SK-N-SH treated with all-trans-retinoic acid at 6 μM for 48 hours (cell line): ENCODE data around the gene HIVEP2.

Experiments
- ATAC-seq: fragments of 200-7000 bp; cut with Tn5 transposase; 3 replicates; pipeline ENCODE4 v1.9.1; 2020; ENCODE audit warnings: mild to moderate bottlenecking, moderate library complexity
- BACH2 ChIP-seq: fragments of 250-450 bp; sonication (Bioruptor Pico); IDR thresholded peaks from 2 replicates; pipeline ENCODE4 v1.9.0; 2021; ENCODE audit warnings: mild to moderate bottlenecking, borderline replicate concordance
- CSDC2 ChIP-seq: fragments of 250-450 bp; sonication (Bioruptor Pico); IDR thresholded peaks from 2 replicates; pipeline ENCODE4 v1.5.0; 2020; ENCODE audit warnings: mild to moderate bottlenecking, moderate library complexity
- ESRRG ChIP-seq: fragments of 250-450 bp; sonication (Bioruptor Pico); IDR thresholded peaks from 2 replicates; pipeline ENCODE4 v1.6.1; 2021; ENCODE audit warnings: mild to moderate bottlenecking
- GLIS3 ChIP-seq: fragments of 250-450 bp; sonication (Bioruptor Pico); IDR thresholded peaks from 2 replicates; pipeline ENCODE4 v1.5.0; 2020; ENCODE audit warnings: mild to moderate bottlenecking, moderate library complexity
- ISL1 ChIP-seq: fragments of 250-450 bp; sonication (Bioruptor Pico); IDR thresholded peaks from 2 replicates; pipeline ENCODE4 v2.1.2; 2022; ENCODE audit warnings: mild to moderate bottlenecking, moderate library complexity
- PPARA ChIP-seq: fragments of 250-450 bp; sonication (Bioruptor Pico); IDR thresholded peaks from 2 replicates; pipeline ENCODE4 v1.5.0; 2020; ENCODE audit warnings: mild to moderate bottlenecking, borderline replicate concordance
- RARB ChIP-seq: fragments of 250-450 bp; sonication (Bioruptor Pico); IDR thresholded peaks from 2 replicates; pipeline ENCODE4 v1.8.0; 2021; ENCODE audit warnings: mild to moderate bottlenecking, moderate library complexity
- TCF4 ChIP-seq: fragments of 250-450 bp; sonication (Bioruptor Pico); IDR thresholded peaks from 2 replicates; pipeline ENCODE4 v1.8.0; 2021; ENCODE audit warnings: mild to moderate bottlenecking, moderate library complexity, borderline replicate concordance
- TOX ChIP-seq: fragments of 250-450 bp; sonication (Bioruptor Pico); IDR thresholded peaks from 2 replicates; pipeline ENCODE4 v1.8.0; 2021; ENCODE audit warnings: mild to moderate bottlenecking, moderate library complexity, borderline replicate concordance
- ZC3H10 ChIP-seq: fragments of 250-450 bp; sonication (Bioruptor Pico); IDR thresholded peaks from 2 replicates; pipeline ENCODE4 v1.5.1; 2021; ENCODE audit warnings: mild to moderate bottlenecking, moderate library complexity
- ZFP3 ChIP-seq: fragments of 250-450 bp; sonication (Bioruptor Pico); IDR thresholded peaks from 2 replicates; pipeline ENCODE4 v1.5.0; 2020; ENCODE audit warnings: mild to moderate bottlenecking, moderate library complexity
- ZFP30 ChIP-seq: fragments of 450-650 bp; formaldehyde crosslinking; IDR thresholded peaks from 2 replicates; pipeline ENCODE4 v1.5.0; 2022; ENCODE audit warnings: mild to moderate bottlenecking, moderate library complexity
- ZNF565 ChIP-seq: fragments of 450-650 bp; formaldehyde crosslinking; conservative IDR thresholded peaks from 2 replicates; pipeline ENCODE4 v1.5.0; 2020; ENCODE audit warnings: low read depth, mild to moderate bottlenecking, moderate library complexity
- ZNF70 ChIP-seq: fragments of 450-650 bp; formaldehyde crosslinking; IDR thresholded peaks from 2 replicates; pipeline ENCODE4 v1.5.0; 2020; ENCODE audit warnings: mild to moderate bottlenecking, moderate library complexity
- TF ChIP-seq, protein P1 (sequence below): fragments of 250-450 bp; sonication (Bioruptor Pico); IDR thresholded peaks from 2 replicates; pipeline ENCODE4 v1.5.1; 2020; ENCODE audit warnings: low read depth, mild to moderate bottlenecking, moderate library complexity
- TF ChIP-seq, protein P2 (sequence below): fragments of 250-450 bp; sonication (Bioruptor Pico); IDR thresholded peaks from 2 replicates; pipeline ENCODE4 v1.5.0; 2020; ENCODE audit warnings: mild to moderate bottlenecking, moderate library complexity
- TF ChIP-seq, protein P3 (sequence below): fragments of 250-450 bp; sonication (Bioruptor Pico); IDR thresholded peaks from 2 replicates; pipeline ENCODE4 v1.8.0; 2021; ENCODE audit warnings: low read depth, mild to moderate bottlenecking, moderate library complexity, borderline replicate concordance

The HIVEP2 gene

DNA sequence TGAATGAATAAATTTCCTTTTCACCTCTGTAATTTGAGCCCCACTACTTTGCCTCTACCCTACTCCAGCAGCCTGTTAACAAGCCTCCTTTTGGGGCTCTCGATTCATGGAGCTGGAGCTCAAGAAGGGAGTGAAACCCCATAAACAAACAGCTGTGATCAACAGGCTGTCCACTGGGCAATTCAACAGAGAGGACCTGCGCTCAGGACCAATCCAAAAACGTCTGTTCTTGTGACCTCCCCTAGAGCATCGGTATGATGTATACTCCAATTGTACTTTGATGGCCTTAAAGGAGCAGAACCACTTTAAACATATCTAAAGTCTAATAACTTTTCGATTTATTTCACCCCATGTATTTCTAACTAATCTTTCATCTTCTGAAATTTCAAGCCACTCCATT, 37.4 kb downstream of the HIVEP2 start:
- ATAC-seq = no peak
- TF ChIP-seq ZFP30 (CRISPR knock-in tag) = no peak
- TF ChIP-seq BACH2 (CRISPR knock-in tag) = no peak
- TF ChIP-seq, protein P1, sequence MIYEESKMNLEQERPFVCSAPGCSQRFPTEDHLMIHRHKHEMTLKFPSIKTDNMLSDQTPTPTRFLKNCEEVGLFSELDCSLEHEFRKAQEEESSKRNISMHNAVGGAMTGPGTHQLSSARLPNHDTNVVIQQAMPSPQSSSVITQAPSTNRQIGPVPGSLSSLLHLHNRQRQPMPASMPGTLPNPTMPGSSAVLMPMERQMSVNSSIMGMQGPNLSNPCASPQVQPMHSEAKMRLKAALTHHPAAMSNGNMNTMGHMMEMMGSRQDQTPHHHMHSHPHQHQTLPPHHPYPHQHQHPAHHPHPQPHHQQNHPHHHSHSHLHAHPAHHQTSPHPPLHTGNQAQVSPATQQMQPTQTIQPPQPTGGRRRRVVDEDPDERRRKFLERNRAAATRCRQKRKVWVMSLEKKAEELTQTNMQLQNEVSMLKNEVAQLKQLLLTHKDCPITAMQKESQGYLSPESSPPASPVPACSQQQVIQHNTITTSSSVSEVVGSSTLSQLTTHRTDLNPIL (CRISPR knock-in tag) = no peak
- TF ChIP-seq ZFP3 (CRISPR knock-in tag) = no peak
- TF ChIP-seq TOX (CRISPR knock-in tag) = no peak
- TF ChIP-seq ZC3H10 (CRISPR knock-in tag) = no peak
- TF ChIP-seq GLIS3 (CRISPR knock-in tag) = no peak
- TF ChIP-seq ZNF70 (CRISPR knock-in tag) = no peak
- TF ChIP-seq, protein P2, sequence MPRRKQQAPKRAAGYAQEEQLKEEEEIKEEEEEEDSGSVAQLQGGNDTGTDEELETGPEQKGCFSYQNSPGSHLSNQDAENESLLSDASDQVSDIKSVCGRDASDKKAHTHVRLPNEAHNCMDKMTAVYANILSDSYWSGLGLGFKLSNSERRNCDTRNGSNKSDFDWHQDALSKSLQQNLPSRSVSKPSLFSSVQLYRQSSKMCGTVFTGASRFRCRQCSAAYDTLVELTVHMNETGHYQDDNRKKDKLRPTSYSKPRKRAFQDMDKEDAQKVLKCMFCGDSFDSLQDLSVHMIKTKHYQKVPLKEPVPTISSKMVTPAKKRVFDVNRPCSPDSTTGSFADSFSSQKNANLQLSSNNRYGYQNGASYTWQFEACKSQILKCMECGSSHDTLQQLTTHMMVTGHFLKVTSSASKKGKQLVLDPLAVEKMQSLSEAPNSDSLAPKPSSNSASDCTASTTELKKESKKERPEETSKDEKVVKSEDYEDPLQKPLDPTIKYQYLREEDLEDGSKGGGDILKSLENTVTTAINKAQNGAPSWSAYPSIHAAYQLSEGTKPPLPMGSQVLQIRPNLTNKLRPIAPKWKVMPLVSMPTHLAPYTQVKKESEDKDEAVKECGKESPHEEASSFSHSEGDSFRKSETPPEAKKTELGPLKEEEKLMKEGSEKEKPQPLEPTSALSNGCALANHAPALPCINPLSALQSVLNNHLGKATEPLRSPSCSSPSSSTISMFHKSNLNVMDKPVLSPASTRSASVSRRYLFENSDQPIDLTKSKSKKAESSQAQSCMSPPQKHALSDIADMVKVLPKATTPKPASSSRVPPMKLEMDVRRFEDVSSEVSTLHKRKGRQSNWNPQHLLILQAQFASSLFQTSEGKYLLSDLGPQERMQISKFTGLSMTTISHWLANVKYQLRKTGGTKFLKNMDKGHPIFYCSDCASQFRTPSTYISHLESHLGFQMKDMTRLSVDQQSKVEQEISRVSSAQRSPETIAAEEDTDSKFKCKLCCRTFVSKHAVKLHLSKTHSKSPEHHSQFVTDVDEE (CRISPR knock-in tag) = no peak

DNA sequence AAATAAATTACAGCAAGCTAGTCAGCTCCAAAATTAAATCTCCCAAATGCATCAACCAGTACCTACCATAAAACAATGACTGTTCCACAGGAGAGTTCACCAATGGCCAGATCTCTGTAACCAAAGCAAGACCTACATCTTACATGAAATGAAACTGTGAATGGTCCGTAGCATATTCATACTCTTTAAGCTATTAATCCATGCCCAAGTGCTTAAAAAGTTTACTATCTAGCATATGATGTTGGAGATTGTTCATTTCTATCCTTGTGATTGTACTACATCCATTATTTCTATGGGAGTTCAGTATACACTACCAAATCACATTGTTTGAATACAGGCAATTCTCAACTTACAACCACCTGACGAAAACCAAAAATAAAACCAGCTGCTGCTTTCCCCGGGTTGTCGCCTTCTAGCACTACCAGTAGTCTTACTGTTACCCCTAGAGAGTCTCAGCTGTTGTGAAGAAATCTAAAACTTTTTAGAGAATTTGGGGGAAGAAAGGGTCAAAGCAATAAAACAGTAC, 38.0 kb downstream of the HIVEP2 start:
- TF ChIP-seq TOX (CRISPR knock-in tag) (no peak), BACH2 (CRISPR knock-in tag) (no peak), ZNF565 (CRISPR knock-in tag) (no peak), ESRRG (no peak), ZFP3 (CRISPR knock-in tag) (no peak), TCF4 (no peak), ZFP30 (CRISPR knock-in tag) (no peak), ZNF70 (CRISPR knock-in tag) (no peak), PPARA (CRISPR knock-in tag) (no peak)
- TF ChIP-seq, protein P1 (CRISPR knock-in tag) = no peak
- TF ChIP-seq, all 23 proteins: peak for 0
- ATAC-seq = no peak

DNA sequence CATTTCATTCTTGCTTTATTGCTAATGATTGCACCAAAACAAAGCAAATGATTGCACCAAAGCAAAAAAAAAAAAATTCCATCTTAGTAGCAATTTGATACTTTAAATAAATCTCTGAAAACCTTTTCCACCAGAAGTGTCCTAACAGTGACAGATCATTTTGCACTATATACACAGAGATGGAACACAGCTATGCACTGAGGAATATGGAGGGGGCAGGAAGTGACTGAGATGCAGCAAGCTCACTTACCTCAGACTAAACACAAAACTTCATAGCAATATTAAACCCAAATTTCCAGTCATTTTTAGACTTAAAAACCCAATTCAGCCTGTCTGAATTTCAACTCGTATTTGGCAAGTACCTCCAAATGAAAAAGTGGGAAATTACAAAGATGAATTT, 41.2 kb downstream of the HIVEP2 start:
- ATAC-seq = peak; percentile 52
- TF ChIP-seq ZNF565 (CRISPR knock-in tag) (no peak), CSDC2 (CRISPR knock-in tag) (no peak), ZNF70 (CRISPR knock-in tag) (no peak), ZFP3 (CRISPR knock-in tag) (no peak)

DNA sequence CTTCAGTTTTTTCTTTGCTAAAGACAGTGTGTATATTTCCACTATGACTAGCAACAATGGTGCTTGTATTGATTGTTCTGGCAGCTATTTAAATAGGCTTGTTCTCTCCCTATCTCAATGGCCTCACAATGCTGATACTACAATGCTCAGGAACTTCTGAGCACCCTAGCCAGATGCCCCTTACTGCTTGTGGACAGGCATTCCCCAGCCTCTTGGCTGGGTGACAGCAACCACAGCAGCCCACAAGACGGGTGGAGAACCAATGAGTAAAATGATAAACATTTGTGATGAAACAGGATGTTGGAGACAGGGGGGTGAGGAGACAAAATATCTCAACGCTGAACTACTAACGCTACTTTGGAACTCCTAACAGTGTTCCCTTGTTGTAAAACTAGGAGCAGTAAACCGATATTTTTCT, 42.3 kb downstream of the HIVEP2 start:
- ATAC-seq = peak; percentile 96

DNA sequence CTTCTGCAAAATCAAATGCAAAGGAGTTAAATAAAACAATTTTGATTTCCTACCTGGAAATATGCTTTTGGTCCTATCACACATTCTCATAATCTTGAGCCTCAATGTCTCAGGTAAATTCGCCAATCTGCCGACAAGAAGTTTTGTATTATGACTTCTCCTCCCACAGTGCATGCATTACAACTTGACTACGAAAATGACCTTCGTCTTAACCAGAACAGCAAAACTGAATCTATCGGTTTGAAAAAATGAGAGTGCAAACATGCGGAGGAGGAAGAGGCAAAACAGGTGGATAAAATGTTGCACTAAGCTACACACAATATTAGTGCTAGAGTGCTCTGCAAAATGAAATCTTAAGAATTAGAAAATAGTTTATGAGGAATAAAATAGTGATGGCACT, 43.4 kb downstream of the HIVEP2 start:
- TF ChIP-seq ISL1 (CRISPR knock-in tag) = no peak
- TF ChIP-seq ZC3H10 (CRISPR knock-in tag) = no peak
- TF ChIP-seq CSDC2 (CRISPR knock-in tag) = no peak
- no peak for TF ChIP-seq ZFP3 (CRISPR knock-in tag)
- TF ChIP-seq ZFP30 (CRISPR knock-in tag) = no peak
- TF ChIP-seq RARB (CRISPR knock-in tag) = no peak
- no peak for TF ChIP-seq BACH2 (CRISPR knock-in tag)
- TF ChIP-seq, protein P3, sequence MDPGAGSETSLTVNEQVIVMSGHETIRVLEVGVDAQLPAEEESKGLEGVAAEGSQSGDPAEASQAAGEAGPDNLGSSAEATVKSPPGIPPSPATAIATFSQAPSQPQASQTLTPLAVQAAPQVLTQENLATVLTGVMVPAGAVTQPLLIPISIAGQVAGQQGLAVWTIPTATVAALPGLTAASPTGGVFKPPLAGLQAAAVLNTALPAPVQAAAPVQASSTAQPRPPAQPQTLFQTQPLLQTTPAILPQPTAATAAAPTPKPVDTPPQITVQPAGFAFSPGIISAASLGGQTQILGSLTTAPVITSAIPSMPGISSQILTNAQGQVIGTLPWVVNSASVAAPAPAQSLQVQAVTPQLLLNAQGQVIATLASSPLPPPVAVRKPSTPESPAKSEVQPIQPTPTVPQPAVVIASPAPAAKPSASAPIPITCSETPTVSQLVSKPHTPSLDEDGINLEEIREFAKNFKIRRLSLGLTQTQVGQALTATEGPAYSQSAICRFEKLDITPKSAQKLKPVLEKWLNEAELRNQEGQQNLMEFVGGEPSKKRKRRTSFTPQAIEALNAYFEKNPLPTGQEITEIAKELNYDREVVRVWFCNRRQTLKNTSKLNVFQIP (CRISPR knock-in tag) = no peak
- TF ChIP-seq TCF4 = no peak
- TF ChIP-seq GLIS3 (CRISPR knock-in tag) = no peak
- ATAC-seq = no peak

More for the DNA sequence above, 42.3 kb downstream of the HIVEP2 start:
- 0 out of 2 replicates have a peak, but pooled peaks have one; percentile 73 for TF ChIP-seq CSDC2 (CRISPR knock-in tag)
- TF ChIP-seq ZFP3 (CRISPR knock-in tag) = 0 out of 2 replicates have a peak, but pooled peaks have one; percentile 21
- TF ChIP-seq, protein P1 (CRISPR knock-in tag) = no peak
